ENCODE results near the gene NPRL2. TPM values are rescaled to one million over a fixed set of nuclear protein-coding genes. Genes with fewer than 3 reads are reported as not detected.
A peak's percentile ranks its signal among the peaks of the same experiment; 100 is the strongest.

NPRL2 gene
- total RNA-seq, 1 donor from 2014 or later, result 16.4 TPM

- intact Hi-C loops (cut with micrococcal nuclease), result no loop called here
- DNase-seq, result peak; percentile 76
- H3K36me3 ChIP-seq, result no peaks in the 10 kb centered on the region
- no peak for TF ChIP-seq CTCF (IDR thresholded peaks at IDR 0.05; ENCODE audit: borderline replicate concordance)
- H3K27ac ChIP-seq (replicated peaks), result peak overlapping the region; percentile 66
- no peaks in the 10 kb centered on the region for H3K27me3 ChIP-seq (ENCODE audit: low read depth)
- no peak overlapping the region for H3K4me3 ChIP-seq
- H3K9me3 ChIP-seq (replicated peaks), result no peaks in the 10 kb centered on the region
- peaks cover 32% of the 10 kb centered on the region for H3K4me1 ChIP-seq
These were observed 40.1 kb upstream of the NPRL2 start for GRCh38 chr3:50390508-50391224.

- H3K4me3 ChIP-seq, result no peak overlapping the region
- H3K9me3 ChIP-seq (replicated peaks), result no peaks in the 10 kb centered on the region
- no peaks in the 10 kb centered on the region for H3K36me3 ChIP-seq
- no peaks in the 10 kb centered on the region for H3K27me3 ChIP-seq (ENCODE audit: low read depth)
- DNase-seq, result no peak
- no peak overlapping the region for H3K27ac ChIP-seq (replicated peaks)
- intact Hi-C loops (cut with micrococcal nuclease), result no loop called here
- H3K4me1 ChIP-seq, result peaks cover 32% of the 10 kb centered on the region
- no peak for TF ChIP-seq CTCF (IDR thresholded peaks at IDR 0.05; ENCODE audit: borderline replicate concordance)
These were observed 38.8 kb upstream of the NPRL2 start for GRCh38 chr3:50389414-50389767.

DNA sequence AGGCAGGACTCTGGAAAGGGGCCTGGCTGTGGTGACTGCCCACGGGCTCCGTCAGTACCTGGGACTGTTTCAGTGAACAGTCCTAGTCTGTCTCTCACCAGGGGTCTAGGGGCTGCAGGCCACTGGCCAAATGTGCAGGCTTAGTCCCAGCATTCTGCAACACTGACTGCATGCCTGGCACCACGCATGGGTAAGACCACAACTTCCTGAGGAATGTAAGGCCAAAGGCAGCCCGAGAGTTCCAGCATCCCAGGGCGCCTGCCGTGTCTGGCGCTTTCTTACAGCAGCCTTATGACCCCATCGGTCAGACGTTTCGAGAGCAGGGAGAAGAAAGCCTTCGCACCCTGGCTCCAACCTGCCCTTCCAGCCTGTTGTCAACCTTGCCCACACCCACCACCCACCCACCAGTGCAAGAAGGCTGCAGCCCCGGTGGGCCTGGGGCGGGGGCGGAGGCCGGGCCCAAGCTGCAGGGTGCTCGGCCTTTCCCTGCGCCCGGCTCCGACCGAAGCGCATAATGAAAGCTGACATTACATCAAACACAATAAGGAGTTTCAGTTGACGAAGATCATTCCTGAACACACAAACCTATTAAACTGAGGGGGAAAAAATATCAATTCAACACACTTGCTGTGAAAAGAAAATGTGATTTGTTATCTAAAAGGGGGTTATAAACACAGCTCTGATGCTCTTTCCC lies 38.3 kb upstream of the NPRL2 start:
- intact Hi-C loops (cut with micrococcal nuclease), result no loop called here
- no peaks in the 10 kb centered on the region for H3K36me3 ChIP-seq

GRCh38 chr3:50388016-50388719 lies 37.6 kb upstream of the NPRL2 start:
- Histone ChIP-seq H3K4me1 (peaks cover 32% of the 10 kb centered on the region), H3K36me3 (no peaks in the 10 kb centered on the region), H3K9me3 (replicated peaks) (no peaks in the 10 kb centered on the region), H3K4me3 (no peak overlapping the region), H3K27ac (replicated peaks) (no peak overlapping the region), H3K27me3 (ENCODE audit: low read depth) (no peaks in the 10 kb centered on the region)
- intact Hi-C loops (cut with micrococcal nuclease), result no loop called here
- DNase-seq, result no peak
- TF ChIP-seq CTCF (IDR thresholded peaks at IDR 0.05; ENCODE audit: borderline replicate concordance), result peak; percentile 29

More for the DNA sequence above, 38.3 kb upstream of the NPRL2 start:
- Histone ChIP-seq H3K4me1 (peaks cover 32% of the 10 kb centered on the region), H3K27ac (replicated peaks) (no peak overlapping the region), H3K9me3 (replicated peaks) (no peaks in the 10 kb centered on the region), H3K27me3 (ENCODE audit: low read depth) (no peaks in the 10 kb centered on the region), H3K4me3 (no peak overlapping the region)
- TF ChIP-seq CTCF (IDR thresholded peaks at IDR 0.05; ENCODE audit: borderline replicate concordance), result no peak
- DNase-seq, result no peak

GRCh38 chr3:50385754-50386153 lies 35.2 kb upstream of the NPRL2 start:
- Histone ChIP-seq H3K27me3 (ENCODE audit: low read depth) (no peaks in the 10 kb centered on the region), H3K9me3 (replicated peaks) (no peaks in the 10 kb centered on the region), H3K27ac (replicated peaks) (no peak overlapping the region), H3K4me1 (peaks cover 9% of the 10 kb centered on the region), H3K36me3 (no peaks in the 10 kb centered on the region), H3K4me3 (no peak overlapping the region)
- DNase-seq, result no peak
- no peak for TF ChIP-seq CTCF (IDR thresholded peaks at IDR 0.05; ENCODE audit: borderline replicate concordance)
- intact Hi-C loops (cut with micrococcal nuclease), result no loop called here
